Pancreas (tissue), 10 donors: ENCODE data around the gene SCAF8. TPM values are rescaled to one million over a fixed set of nuclear protein-coding genes. Genes with fewer than 3 reads are reported as not detected.

Source experiments
- ATAC-seq, 4 donors: fragments of 200-7000 bp; cut with Tn5 transposase; one replicate each; pipeline versions ENCODE4 v1.8.0 to v1.9.1; 2020; ENCODE audit warnings: mild to moderate bottlenecking in 4 of 4, moderate library complexity in 4 of 4
- DNase-seq, 6 donors: peaks; one replicate each; pipeline ENCODE4 v3.0.0-alpha.2; 2020
- FAIRE-seq: peaks from 2 replicates; lab custom pipeline; 2012; peaks lifted over from hg19 to GRCh38; lab: Jason Lieb, UNC
- H3K27ac ChIP-seq, 4 donors: fragments of 200-600 bp; sonication (generic); 1 replicate in 3 of 4; 2 replicates in 1 of 4; pipeline versions ENCODE4 v1.5.0 to v1.8.0; 2020
- H3K27me3 ChIP-seq, 4 donors: fragments of 200-600 bp; one replicate each; pipeline ENCODE4 v1.8.0; 2021
- H3K36me3 ChIP-seq, 3 donors: fragments of 200-600 bp; sonication (generic) in 1 of 3; one replicate each; pipeline versions ENCODE4 v1.5.0 to v1.8.0; 2020 to 2021
- H3K4me1 ChIP-seq, 3 donors: fragments of 200-600 bp; one replicate each; pipeline ENCODE4 v1.8.0; 2021
- H3K4me3 ChIP-seq, 4 donors: fragments of 200-600 bp; sonication (generic) in 2 of 4; one replicate each; pipeline versions ENCODE4 v1.5.0 to v1.8.0; 2020 to 2021
- H3K9me3 ChIP-seq, 4 donors: fragments of 200-600 bp; one replicate each; pipeline ENCODE4 v1.8.0; 2021
- CTCF ChIP-seq, 4 donors: fragments of 200-600 bp; sonication (generic) in 3 of 4; IDR thresholded peaks; one replicate each; pipeline versions ENCODE4 v1.5.0 to v1.8.0; 2021; ENCODE audit warnings: antibody characterized with exemption in 4 of 4
- WGBS, 2 donors: extraction: QIAGEN DNeasy Blood & Tissue Kit; methylation state at CpG; one replicate each; pipeline ENCODE4 v1.1.7; 2013; 5-methylcytosine and 5-hydroxymethylcytosine counted together
- intact Hi-C, 3 donors: fragments of 100-400 bp; cut with DNase I; formaldehyde crosslinking; loops; one replicate each; pipeline versions ENCODE4 v1.11.1 to v1.14.2; 2022
- polyA plus RNA-seq, 2 donors: library from polyadenylated mRNA; stranded (reverse); fragments of 200-250 nt; gene quantifications; one replicate each; pipeline ENCODE4 v1.2.3, GENCODE V29; 2013
- total RNA-seq, 6 donors: library from RNA; stranded (reverse); fragmentation: NEBNext Ultra II Directional in 4 of 6; extraction: Animal tissue kit (Norgen Biotek cat#: 25700) in 4 of 6; gene quantifications; one replicate each; pipeline versions ENCODE4 v1.2.1 to v1.2.4, GENCODE V29; 2021 to 2023
- donor health status: healthy with polysubstance abuse.
- donor health status: DM: no; HTN: no; CAD: no; lungs with moderate emphysema.
- donor health status: DM: no; HTN: no; CAD: no.
- donor health status: control.
- donor health status: control.
- donor health status: Bipolar disorder and iron deficiency.
- donor health status: DM: yes; HTN: yes; CAD: no.
- donor health status: DM: no; HTN: no; CAD: no.
- donor health status: DM: no; HTN: no; CAD: no.
- donor health status: DM: yes; HTN: yes; CAD: no.

SCAF8 gene
- total and polyA plus RNA-seq, 8 donors: 8.3 to 25.4 (median 16.2) TPM

- FAIRE-seq: peak; percentile 93
- no peaks in the 10 kb centered on the region for H3K9me3 ChIP-seq
- DNase-seq: no peak
Observed at GRCh38 chr6:154868143-154868594, 135.0 kb downstream of the SCAF8 start.

GRCh38 chr6:154872542-154873114 is 139.4 kb downstream of the SCAF8 start:
- intact Hi-C loops: no loop called here
- H3K4me3 ChIP-seq: no peak overlapping the region

More at GRCh38 chr6:154868143-154868594, 135.0 kb downstream of the SCAF8 start:
- WGBS, 2 donors: 32 to 37% methylated on average over 6 of the region's 6 CpGs
- ATAC-seq: peak in 3 of 4 donors; percentile 68 to 73 (median 71)
- Histone ChIP-seq H3K4me1 (peaks cover 0 to 7% (median 4%) of the 10 kb centered on the region in 3 donors), H3K27ac (no peak overlapping the region), H3K4me3 (no peak overlapping the region), H3K27me3 (no peaks in the 10 kb centered on the region), H3K36me3 (no peaks in the 10 kb centered on the region)
- peak; percentile 31 to 57 (median 47) for TF ChIP-seq CTCF (IDR thresholded peaks at IDR 0.05)
- intact Hi-C loops: no loop called here

GRCh38 chr6:154873546-154873945 is 140.3 kb downstream of the SCAF8 start:
- 97% methylated on average over 4 of the region's 4 CpGs for WGBS, 2 donors
- FAIRE-seq: no peak
- intact Hi-C loops: no loop called here

More at GRCh38 chr6:154872542-154873114, 139.4 kb downstream of the SCAF8 start:
- H3K27ac ChIP-seq: no peak overlapping the region
- TF ChIP-seq CTCF (IDR thresholded peaks at IDR 0.05): no peak
- H3K36me3 ChIP-seq: no peaks in the 10 kb centered on the region
- DNase-seq: no peak
- H3K27me3 ChIP-seq: no peaks in the 10 kb centered on the region
- H3K9me3 ChIP-seq: no peaks in the 10 kb centered on the region
- no peaks in the 10 kb centered on the region for H3K4me1 ChIP-seq
- no peak for FAIRE-seq
- no peak for ATAC-seq
- WGBS, 2 donors: 93 to 94% methylated on average over 8 of the region's 8 CpGs

GRCh38 chr6:154874773-154875592 is 141.8 kb downstream of the SCAF8 start:
- H3K4me3 ChIP-seq: no peak overlapping the region
- no peaks in the 10 kb centered on the region for H3K27me3 ChIP-seq
- FAIRE-seq: no peak
- no peaks in the 10 kb centered on the region for H3K9me3 ChIP-seq
- no peak for DNase-seq
- H3K36me3 ChIP-seq: no peaks in the 10 kb centered on the region
- intact Hi-C loops: no loop called here
- TF ChIP-seq CTCF (IDR thresholded peaks at IDR 0.05): no peak
- ATAC-seq: no peak
- no peak overlapping the region for H3K27ac ChIP-seq
- H3K4me1 ChIP-seq: no peaks in the 10 kb centered on the region
- 67 to 68% methylated on average over 10 of the region's 10 CpGs for WGBS, 2 donors

More at GRCh38 chr6:154873546-154873945, 140.3 kb downstream of the SCAF8 start:
- Histone ChIP-seq H3K4me1 (no peaks in the 10 kb centered on the region), H3K9me3 (no peaks in the 10 kb centered on the region), H3K36me3 (no peaks in the 10 kb centered on the region), H3K27ac (no peak overlapping the region), H3K27me3 (no peaks in the 10 kb centered on the region), H3K4me3 (no peak overlapping the region)
- ATAC-seq: no peak
- DNase-seq: no peak
- no peak for TF ChIP-seq CTCF (IDR thresholded peaks at IDR 0.05)
